ENCODE results near the gene PTPN4. TPM values are rescaled to one million over a fixed set of nuclear protein-coding genes. Genes with fewer than 3 reads are reported as not detected.
"Not testable (repeated sequence)": the region's sequence is repeated elsewhere in the genome, so short reads cannot be mapped to it uniquely, and the experiment has no call there.

The PTPN4 gene
- total RNA-seq, 1 experiment from 2014 or later = 46.8 TPM

DNA sequence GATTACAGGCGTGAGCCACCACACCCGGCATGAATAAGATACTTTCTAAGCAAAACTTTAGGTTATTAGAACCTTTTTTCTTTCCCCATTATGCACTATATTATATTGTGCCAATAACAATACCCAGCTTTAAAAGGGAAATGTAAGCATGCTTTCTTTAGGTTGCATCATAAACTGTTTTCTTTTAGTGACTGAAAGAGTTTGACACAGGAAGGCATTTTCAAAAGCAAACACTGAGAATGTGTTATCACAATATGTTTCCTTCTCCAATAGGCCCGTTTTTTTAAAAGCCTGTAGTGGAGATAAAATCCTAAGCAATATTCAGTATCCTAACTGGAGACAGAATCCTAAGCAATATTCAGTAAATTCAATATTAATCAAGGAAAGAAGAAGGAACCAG lies 236.4 kb downstream of the PTPN4 start:
- Mint-ChIP-seq H3K4me3 (ENCODE audit: unreplicated experiment) (no peak overlapping the region), H3K9me3 (ENCODE audit: unreplicated experiment) (no peaks in the 10 kb centered on the region), H3K4me1 (ENCODE audit: low read depth, unreplicated experiment) (peaks cover 3% of the 10 kb centered on the region), H3K36me3 (ENCODE audit: insufficient read depth, unreplicated experiment) (peaks cover 2% of the 10 kb centered on the region), H3K27me3 (ENCODE audit: insufficient read depth, unreplicated experiment) (no peaks in the 10 kb centered on the region), H3K27ac (ENCODE audit: unreplicated experiment) (no peak overlapping the region)
- Histone ChIP-seq H3K36me3 (ENCODE audit: control insufficient read depth, insufficient read depth, low read length) (no peaks in the 10 kb centered on the region), H3K27me3 (replicated peaks; ENCODE audit: control insufficient read depth, insufficient read depth, low read length) (no peaks in the 10 kb centered on the region), H3K4me1 (no peaks in the 10 kb centered on the region), H3K9me3 (no peaks in the 10 kb centered on the region), H3K4me3 (ENCODE audit: low read depth, low read length) (no peak overlapping the region)
- BruUV-seq (replicated peaks) = no TSS peak
- intact Hi-C loops (cut with micrococcal nuclease; ENCODE audit: unreplicated experiment) = no loop called here
- POLR2A ChIA-PET = interaction anchor here (1.0 kb wide), 1 partner anchor 17 kb away, joined by 6 read pairs; the partner anchor contains the start of gene EPB41L5
- CTCF ChIA-PET = no interaction called here
- TF ChIP-seq, protein P1, sequence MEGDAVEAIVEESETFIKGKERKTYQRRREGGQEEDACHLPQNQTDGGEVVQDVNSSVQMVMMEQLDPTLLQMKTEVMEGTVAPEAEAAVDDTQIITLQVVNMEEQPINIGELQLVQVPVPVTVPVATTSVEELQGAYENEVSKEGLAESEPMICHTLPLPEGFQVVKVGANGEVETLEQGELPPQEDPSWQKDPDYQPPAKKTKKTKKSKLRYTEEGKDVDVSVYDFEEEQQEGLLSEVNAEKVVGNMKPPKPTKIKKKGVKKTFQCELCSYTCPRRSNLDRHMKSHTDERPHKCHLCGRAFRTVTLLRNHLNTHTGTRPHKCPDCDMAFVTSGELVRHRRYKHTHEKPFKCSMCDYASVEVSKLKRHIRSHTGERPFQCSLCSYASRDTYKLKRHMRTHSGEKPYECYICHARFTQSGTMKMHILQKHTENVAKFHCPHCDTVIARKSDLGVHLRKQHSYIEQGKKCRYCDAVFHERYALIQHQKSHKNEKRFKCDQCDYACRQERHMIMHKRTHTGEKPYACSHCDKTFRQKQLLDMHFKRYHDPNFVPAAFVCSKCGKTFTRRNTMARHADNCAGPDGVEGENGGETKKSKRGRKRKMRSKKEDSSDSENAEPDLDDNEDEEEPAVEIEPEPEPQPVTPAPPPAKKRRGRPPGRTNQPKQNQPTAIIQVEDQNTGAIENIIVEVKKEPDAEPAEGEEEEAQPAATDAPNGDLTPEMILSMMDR (IDR thresholded peaks at IDR 0.05; ENCODE audit: insufficient read depth in 1 of 2, low read depth in 1 of 2, low read length in 1 of 2, severe bottlenecking in 1 of 2, unreplicated experiment in 1 of 2) = no peak
- DNase-seq = no peak

DNA sequence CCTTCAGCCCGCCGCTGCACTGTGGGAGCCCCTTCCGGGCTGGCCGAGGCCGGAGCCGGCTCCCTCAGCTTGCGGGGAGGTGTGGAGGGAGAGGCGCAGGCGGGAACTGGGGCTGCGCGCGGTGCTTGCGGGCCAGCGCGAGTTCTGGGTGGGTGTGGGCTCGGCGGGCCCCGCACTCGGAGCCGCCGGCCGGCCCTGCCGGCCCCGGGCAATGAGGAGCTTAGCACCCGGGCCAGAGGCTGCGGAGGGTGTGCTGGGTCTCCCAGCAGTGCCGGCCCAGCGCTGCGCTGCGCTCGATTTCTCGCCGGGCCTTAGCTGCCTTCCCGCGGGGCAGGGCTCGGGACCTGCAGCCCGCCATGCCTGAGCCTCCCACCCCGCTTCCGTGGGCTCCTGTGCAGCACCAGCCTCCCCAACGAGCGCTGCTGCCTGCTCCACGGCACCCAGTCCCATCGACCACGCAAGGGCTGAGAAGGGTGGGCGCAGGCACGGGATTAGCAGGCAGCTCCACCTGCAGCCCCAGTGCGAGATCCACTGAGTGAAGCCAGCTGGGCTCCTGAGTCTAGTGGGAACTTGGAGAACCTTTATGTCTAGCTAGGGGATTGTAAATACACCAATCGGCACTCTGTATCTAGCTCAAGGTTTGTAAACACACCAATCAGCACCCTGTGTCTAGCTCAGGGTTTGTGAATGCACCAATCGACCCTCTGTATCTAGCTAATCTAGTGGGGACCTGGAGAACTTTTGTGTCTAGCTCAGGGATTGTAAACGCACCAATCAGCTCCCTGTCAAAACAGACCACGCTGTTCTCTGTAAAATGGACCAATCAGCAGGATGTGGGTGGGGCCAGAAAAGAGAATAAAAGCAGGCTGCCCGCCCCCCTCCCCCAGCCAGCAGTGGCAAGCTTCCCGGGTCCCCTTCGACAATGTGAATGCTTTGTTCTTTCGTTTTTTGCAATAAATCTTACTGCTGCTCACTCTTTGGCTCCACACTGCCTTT lies 237.5 kb downstream of the PTPN4 start:
- H3K27me3 ChIP-seq (replicated peaks; ENCODE audit: control insufficient read depth, insufficient read depth, low read length); BruUV-seq (replicated peaks); H3K36me3 ChIP-seq (ENCODE audit: control insufficient read depth, insufficient read depth, low read length); H3K36me3 Mint-ChIP-seq (ENCODE audit: insufficient read depth, unreplicated experiment); H3K27me3 Mint-ChIP-seq (ENCODE audit: insufficient read depth, unreplicated experiment); H3K4me1 Mint-ChIP-seq (ENCODE audit: low read depth, unreplicated experiment); POLR2A ChIA-PET; H3K27ac Mint-ChIP-seq (ENCODE audit: unreplicated experiment); CTCF ChIA-PET; H3K9me3 Mint-ChIP-seq (ENCODE audit: unreplicated experiment); H3K4me1 ChIP-seq; H3K4me3 Mint-ChIP-seq (ENCODE audit: unreplicated experiment); H3K9me3 ChIP-seq; intact Hi-C loops (cut with micrococcal nuclease; ENCODE audit: unreplicated experiment); DNase-seq; H3K4me3 ChIP-seq (ENCODE audit: low read depth, low read length): not testable (repeated sequence)

DNA sequence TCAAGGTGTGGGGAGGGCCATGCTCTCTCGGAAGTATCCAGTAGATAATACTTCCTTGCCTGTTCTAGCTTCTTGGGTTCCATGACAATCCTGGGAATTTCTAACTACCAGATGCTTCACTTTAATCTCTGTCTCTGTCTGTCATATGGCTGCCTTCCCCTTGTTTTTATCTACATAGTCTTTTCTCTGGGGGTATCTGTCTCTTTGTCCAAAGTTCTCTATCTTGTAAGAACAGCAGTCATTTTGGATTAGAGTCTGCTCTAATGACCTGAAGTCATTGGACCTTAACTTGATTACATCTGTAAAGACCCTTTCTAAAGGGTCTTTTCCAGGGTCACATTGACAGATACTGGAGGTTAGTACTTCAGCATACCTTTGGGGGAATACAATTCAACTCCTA lies 241.7 kb downstream of the PTPN4 start:
- no peak overlapping the region for H3K27ac Mint-ChIP-seq (ENCODE audit: unreplicated experiment)
- POLR2A ChIA-PET = no interaction called here
- BruUV-seq (replicated peaks) = no TSS peak

More for the DNA sequence above, 241.7 kb downstream of the PTPN4 start:
- H3K27me3 ChIP-seq (replicated peaks; ENCODE audit: control insufficient read depth, insufficient read depth, low read length) = no peaks in the 10 kb centered on the region
- Mint-ChIP-seq H3K36me3 (ENCODE audit: insufficient read depth, unreplicated experiment) (no peaks in the 10 kb centered on the region), H3K4me1 (ENCODE audit: low read depth, unreplicated experiment) (peaks cover 4% of the 10 kb centered on the region), H3K4me3 (ENCODE audit: unreplicated experiment) (no peak overlapping the region), H3K9me3 (ENCODE audit: unreplicated experiment) (no peaks in the 10 kb centered on the region), H3K27me3 (ENCODE audit: insufficient read depth, unreplicated experiment) (no peaks in the 10 kb centered on the region)
- H3K4me1 ChIP-seq = no peaks in the 10 kb centered on the region
- DNase-seq = no peak
- no peak overlapping the region for H3K4me3 ChIP-seq (ENCODE audit: low read depth, low read length)
- no peaks in the 10 kb centered on the region for H3K9me3 ChIP-seq
- no peaks in the 10 kb centered on the region for H3K36me3 ChIP-seq (ENCODE audit: control insufficient read depth, insufficient read depth, low read length)
- CTCF ChIA-PET = no interaction called here
- TF ChIP-seq, protein P1 (IDR thresholded peaks at IDR 0.05; ENCODE audit: insufficient read depth in 1 of 2, low read depth in 1 of 2, low read length in 1 of 2, severe bottlenecking in 1 of 2, unreplicated experiment in 1 of 2) = no peak
- intact Hi-C loops (cut with micrococcal nuclease; ENCODE audit: unreplicated experiment) = no loop called here

All from Caco-2 (cell line).